PC-9 (cell line): Measurements from ENCODE around the gene RBM4B. TPM values are rescaled to one million over a fixed set of nuclear protein-coding genes. Genes with fewer than 3 reads are reported as not detected.

ENCODE experiments used
- BruUV-seq: library from RNA; stranded (reverse); fragments of 400-500 nt; replicated peaks from 2 replicates; lab custom pipeline; 2021; lab: Mats Ljungman, UMichigan
- CTCF ChIA-PET: fragments of 300-600 bp; sonication (Branson Sonifier 250); formaldehyde crosslinking; loops from one replicate; lab custom pipeline; 2022; ENCODE audit warnings: antibody characterized with exemption; lab: Charles Lee
- POLR2A ChIA-PET: fragments of 300-600 bp; sonication (Branson Sonifier 250); formaldehyde crosslinking; loops from one replicate; lab custom pipeline; 2022; ENCODE audit warnings: antibody characterized with exemption; ENCODE audit not compliant: unreplicated experiment; lab: Charles Lee
- DNase-seq, 2 experiments: peaks; one replicate each; pipeline versions ENCODE4 v3.0.0 to v3.0.0-alpha.2; 2015 to 2022; ENCODE audit warnings: mixed read lengths in 1 of 2
- H2AFZ ChIP-seq: fragments of 200-600 bp; sonication (generic); 2 replicates; pipeline ENCODE4 v1.8.1; 2017; ENCODE audit warnings: antibody characterized with exemption
- H3F3A ChIP-seq: fragments of 200-600 bp; sonication (generic); 2 replicates; pipeline ENCODE4 v1.8.1; 2017; ENCODE audit warnings: antibody characterized with exemption, mild to moderate bottlenecking, low read depth; ENCODE audit not compliant: insufficient read depth
- H3K27ac ChIP-seq: fragments of 200-600 bp; sonication (generic); 2 replicates; pipeline ENCODE4 v1.6.1; 2016; ENCODE audit warnings: mixed run types
- H3K27me3 ChIP-seq: fragments of 200-600 bp; sonication (generic); 2 replicates; pipeline ENCODE4 v1.6.1; 2016; ENCODE audit warnings: low read depth, mixed run types; ENCODE audit not compliant: insufficient read depth
- H3K36me3 ChIP-seq: fragments of 200-600 bp; sonication (generic); 2 replicates; pipeline ENCODE4 v1.6.1; 2016; ENCODE audit warnings: low read depth, mixed run types
- H3K4me1 ChIP-seq: fragments of 200-600 bp; sonication (generic); replicated peaks from 2 replicates; pipeline ENCODE4 v1.6.1; 2016; ENCODE audit warnings: mixed run types; ENCODE audit not compliant: insufficient read depth
- H3K4me2 ChIP-seq: fragments of 200-600 bp; sonication (generic); 2 replicates; pipeline ENCODE4 v1.6.1; 2017; ENCODE audit warnings: mixed run types
- H3K4me3 ChIP-seq: fragments of 200-600 bp; sonication (generic); 2 replicates; pipeline ENCODE4 v1.6.1; 2016; ENCODE audit warnings: mixed run types
- H3K79me2 ChIP-seq: fragments of 200-600 bp; sonication (generic); 2 replicates; pipeline ENCODE4 v1.6.1; 2017; ENCODE audit warnings: low read depth, mixed run types
- H3K9me2 ChIP-seq: fragments of 200-600 bp; sonication (generic); 2 replicates; pipeline ENCODE4 v1.8.1; 2017; ENCODE audit warnings: mild to moderate bottlenecking; ENCODE audit not compliant: insufficient read depth
- H3K9me3 ChIP-seq: fragments of 200-600 bp; sonication (generic); 2 replicates; pipeline ENCODE4 v1.8.1; 2016; ENCODE audit warnings: low read depth; ENCODE audit not compliant: insufficient read depth
- H4K20me1 ChIP-seq: fragments of 200-600 bp; sonication (generic); 2 replicates; pipeline ENCODE4 v1.8.1; 2017; ENCODE audit not compliant: insufficient read depth
- EZH2 ChIP-seq: fragments of 200-600 bp; sonication (generic); IDR thresholded peaks from 2 replicates; pipeline ENCODE4 v1.8.0; 2017; ENCODE audit warnings: antibody characterized with exemption, low read depth
- intact Hi-C: fragments of 100-400 bp; cut with micrococcal nuclease; formaldehyde crosslinking; loops from one replicate; pipeline ENCODE4 v1.10.0; 2022; ENCODE audit not compliant: unreplicated experiment
- total RNA-seq: library from RNA; stranded (reverse); gene quantifications from 2 replicates; pipeline ENCODE4 v1.2.3, GENCODE V29; 2021
- TF ChIP-seq, protein P1 (sequence below): fragments of 200-600 bp; sonication (generic); conservative IDR thresholded peaks from 2 replicates; pipeline ENCODE4 v1.6.1; 2017; ENCODE audit warnings: mixed run types, antibody characterized with exemption, mild to moderate bottlenecking, moderate library complexity

RBM4B gene
- total RNA-seq, 1 experiment from 2014 or later, result 24.8 TPM

GRCh38 chr11:66697988-66698387 lies 20.3 kb upstream of the RBM4B start:
- H4K20me1 ChIP-seq, result no peaks in the 10 kb centered on the region
- H3F3A ChIP-seq, result no peaks in the 10 kb centered on the region
- no peaks in the 10 kb centered on the region for H3K9me3 ChIP-seq
- no peak for DNase-seq
- H3K4me2 ChIP-seq, result no peak overlapping the region
- H3K79me2 ChIP-seq, result no peaks in the 10 kb centered on the region
- H3K27me3 ChIP-seq, result no peaks in the 10 kb centered on the region
- peaks cover 17% of the 10 kb centered on the region; the same call in 1 of the 2 replicates for H3K36me3 ChIP-seq
- no peaks in the 10 kb centered on the region for H3K4me1 ChIP-seq
- ChIA-PET CTCF (no interaction called here), POLR2A (no interaction called here)
- TF ChIP-seq, protein P1, sequence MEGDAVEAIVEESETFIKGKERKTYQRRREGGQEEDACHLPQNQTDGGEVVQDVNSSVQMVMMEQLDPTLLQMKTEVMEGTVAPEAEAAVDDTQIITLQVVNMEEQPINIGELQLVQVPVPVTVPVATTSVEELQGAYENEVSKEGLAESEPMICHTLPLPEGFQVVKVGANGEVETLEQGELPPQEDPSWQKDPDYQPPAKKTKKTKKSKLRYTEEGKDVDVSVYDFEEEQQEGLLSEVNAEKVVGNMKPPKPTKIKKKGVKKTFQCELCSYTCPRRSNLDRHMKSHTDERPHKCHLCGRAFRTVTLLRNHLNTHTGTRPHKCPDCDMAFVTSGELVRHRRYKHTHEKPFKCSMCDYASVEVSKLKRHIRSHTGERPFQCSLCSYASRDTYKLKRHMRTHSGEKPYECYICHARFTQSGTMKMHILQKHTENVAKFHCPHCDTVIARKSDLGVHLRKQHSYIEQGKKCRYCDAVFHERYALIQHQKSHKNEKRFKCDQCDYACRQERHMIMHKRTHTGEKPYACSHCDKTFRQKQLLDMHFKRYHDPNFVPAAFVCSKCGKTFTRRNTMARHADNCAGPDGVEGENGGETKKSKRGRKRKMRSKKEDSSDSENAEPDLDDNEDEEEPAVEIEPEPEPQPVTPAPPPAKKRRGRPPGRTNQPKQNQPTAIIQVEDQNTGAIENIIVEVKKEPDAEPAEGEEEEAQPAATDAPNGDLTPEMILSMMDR, result no peak
- TF ChIP-seq EZH2, result no peak
- no peak overlapping the region for H3K27ac ChIP-seq
- intact Hi-C loops, result loop anchor here (10.0 kb wide), 1 partner anchor 357 kb away; the partner anchor contains the start of gene RHOD
- no TSS peak for BruUV-seq
- no peaks in the 10 kb centered on the region for H3K9me2 ChIP-seq
- no peak overlapping the region for H3K4me3 ChIP-seq
- H2AFZ ChIP-seq, result no peak overlapping the region

DNA sequence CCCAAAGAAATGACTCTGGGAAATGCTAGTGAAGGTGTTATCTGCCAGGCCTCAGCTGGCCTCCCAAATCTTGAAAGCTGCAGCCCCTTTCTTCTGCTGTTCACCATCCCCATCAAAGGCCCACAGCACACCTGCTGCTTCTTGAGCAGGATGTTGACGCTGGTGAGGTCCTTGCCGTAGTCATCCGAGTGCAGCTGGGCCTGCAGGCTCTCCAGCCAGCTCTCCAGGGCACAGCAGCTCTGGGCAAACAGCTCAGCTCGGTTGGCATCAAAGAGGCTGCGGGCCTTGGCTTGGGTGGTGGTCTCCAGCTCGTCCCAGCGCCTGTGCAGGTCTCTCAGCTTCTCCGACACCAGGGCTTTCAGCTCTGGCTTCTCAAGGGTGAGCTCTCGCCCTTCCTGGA lies 18.5 kb upstream of the RBM4B start:
- H3K79me2 ChIP-seq, result no peaks in the 10 kb centered on the region
- no peaks in the 10 kb centered on the region for H3F3A ChIP-seq
- H3K4me3 ChIP-seq, result no peak overlapping the region
- no TSS peak for BruUV-seq
- no peaks in the 10 kb centered on the region for H3K9me3 ChIP-seq
- intact Hi-C loops, result loop anchor here (10.0 kb wide), 1 partner anchor 359 kb away; the partner anchor contains the start of gene RHOD
- TF ChIP-seq EZH2, result no peak
- TF ChIP-seq, protein P1, result no peak
- no peak overlapping the region for H3K27ac ChIP-seq
- no peaks in the 10 kb centered on the region for H3K9me2 ChIP-seq
- peaks cover 11% of the 10 kb centered on the region; the same call in 1 of the 2 replicates for H3K36me3 ChIP-seq
- no peak overlapping the region for H3K4me2 ChIP-seq
- no peak for DNase-seq
- no peaks in the 10 kb centered on the region for H3K27me3 ChIP-seq
- no peaks in the 10 kb centered on the region for H3K4me1 ChIP-seq
- CTCF ChIA-PET, result no interaction called here
- POLR2A ChIA-PET, result no interaction called here
- H4K20me1 ChIP-seq, result no peaks in the 10 kb centered on the region
- H2AFZ ChIP-seq, result no peak overlapping the region

DNA sequence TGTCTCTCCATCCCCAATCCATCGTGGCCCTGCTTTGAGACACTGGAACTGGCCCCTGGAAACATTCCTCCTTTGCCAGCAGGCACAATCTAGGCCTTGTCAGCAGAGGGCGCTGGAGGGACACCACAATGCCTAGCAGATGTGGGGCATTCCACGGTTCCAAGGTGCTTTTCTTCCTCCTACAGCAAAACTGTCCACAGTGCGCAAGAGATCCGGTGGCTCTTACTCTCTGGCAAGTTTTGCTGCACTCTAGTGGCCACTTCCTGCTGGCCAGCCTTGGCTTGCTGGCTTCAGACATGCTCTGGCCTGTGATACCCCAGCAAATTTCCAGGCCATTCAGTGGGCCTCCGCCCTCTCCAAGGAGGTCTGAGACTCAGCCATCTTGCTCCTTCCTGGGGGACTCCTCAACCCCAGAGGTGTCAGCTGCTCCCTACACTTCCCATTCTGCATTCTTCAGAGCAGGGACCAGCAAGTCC lies 17.1 kb upstream of the RBM4B start:
- no peak overlapping the region for H2AFZ ChIP-seq
- H3K27ac ChIP-seq, result no peak overlapping the region
- ChIA-PET CTCF (interaction anchor here (0.6 kb wide), 2 partner anchors 38 to 140 kb away, joined by 3 to 8 read pairs; no protein-coding TSS in a partner anchor), POLR2A (no interaction called here)
- no peak for TF ChIP-seq EZH2
- TF ChIP-seq, protein P1, result peak; percentile 98
- peak; percentile 94 to 96 for DNase-seq
- intact Hi-C loops, result loop anchor here (1.0 to 10.0 kb wide), 7 partner anchors 50 to 623 kb away; partner anchors contain the start of gene RHOD
- H3K79me2 ChIP-seq, result no peaks in the 10 kb centered on the region
- H3K27me3 ChIP-seq, result no peaks in the 10 kb centered on the region
- no peak overlapping the region for H3K4me2 ChIP-seq
- H3K4me3 ChIP-seq, result no peak overlapping the region
- H3K36me3 ChIP-seq, result 0 out of 2 replicates have a peak, but pooled peaks cover 5% of the 10 kb centered on the region
- no peaks in the 10 kb centered on the region for H3K4me1 ChIP-seq
- no peaks in the 10 kb centered on the region for H3F3A ChIP-seq
- no peaks in the 10 kb centered on the region for H4K20me1 ChIP-seq
- no TSS peak for BruUV-seq
- no peaks in the 10 kb centered on the region for H3K9me3 ChIP-seq
- H3K9me2 ChIP-seq, result no peaks in the 10 kb centered on the region
